Stimulated activated CD8-positive, alpha-beta memory T cell treated with anti-CD3 and anti-CD28 coated beads, Interleukin-12 subunit alpha, Interleukin-12 subunit beta, amount 100 ng/mL, for 24 hours (primary cell): ENCODE results near the gene RASGRF1.
"Not testable (repeated sequence)": the region's sequence is repeated elsewhere in the genome, so short reads cannot be mapped to it uniquely, and the experiment has no call there.

Experiments used
- DNase-seq: peaks from one replicate; pipeline ENCODE4 v3.0.0-alpha.2; 2020; ENCODE audit errors: extremely low read depth

Gene RASGRF1

DNA sequence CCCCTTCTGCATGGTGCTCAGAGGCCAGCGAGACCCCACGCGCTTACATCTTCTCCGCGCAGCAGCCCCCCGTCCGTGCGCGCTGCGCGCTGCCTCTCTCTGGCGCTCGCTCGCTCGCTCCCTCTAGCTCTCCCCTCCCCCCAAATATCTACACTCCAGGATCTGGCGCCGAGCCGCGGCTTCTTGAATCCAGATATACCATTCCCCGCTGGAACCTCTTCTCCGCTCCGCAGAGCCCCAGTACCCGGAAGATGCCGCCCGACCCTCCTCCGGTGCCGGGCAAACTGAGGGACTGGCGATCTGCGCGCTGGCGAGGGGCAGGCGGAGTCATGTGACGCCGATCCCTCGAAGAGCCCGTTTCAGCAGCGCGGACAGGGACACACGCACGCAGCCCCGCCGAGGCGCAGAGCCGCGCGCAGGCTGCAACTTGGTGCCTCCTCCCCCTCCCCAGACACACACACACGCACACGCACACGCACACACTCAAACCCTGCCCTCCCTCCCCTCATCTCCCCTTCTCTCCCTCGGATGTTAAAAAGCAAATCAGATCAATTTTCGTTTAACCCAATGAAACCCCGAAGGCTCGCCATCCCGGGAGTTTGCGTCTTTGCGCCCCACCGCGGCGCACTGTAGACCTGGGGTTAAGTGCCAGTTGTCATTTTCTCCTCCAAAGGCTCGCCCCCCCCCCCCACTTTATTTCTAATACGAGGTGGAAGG lies at the start of gene RASGRF1:
Gene RASGRF1, minus strand, starts transcription at position 294 of the 717 bp plus-strand sequence. Its CDS starts 282 bp downstream, at position 12.
- no peak for DNase-seq

DNA sequence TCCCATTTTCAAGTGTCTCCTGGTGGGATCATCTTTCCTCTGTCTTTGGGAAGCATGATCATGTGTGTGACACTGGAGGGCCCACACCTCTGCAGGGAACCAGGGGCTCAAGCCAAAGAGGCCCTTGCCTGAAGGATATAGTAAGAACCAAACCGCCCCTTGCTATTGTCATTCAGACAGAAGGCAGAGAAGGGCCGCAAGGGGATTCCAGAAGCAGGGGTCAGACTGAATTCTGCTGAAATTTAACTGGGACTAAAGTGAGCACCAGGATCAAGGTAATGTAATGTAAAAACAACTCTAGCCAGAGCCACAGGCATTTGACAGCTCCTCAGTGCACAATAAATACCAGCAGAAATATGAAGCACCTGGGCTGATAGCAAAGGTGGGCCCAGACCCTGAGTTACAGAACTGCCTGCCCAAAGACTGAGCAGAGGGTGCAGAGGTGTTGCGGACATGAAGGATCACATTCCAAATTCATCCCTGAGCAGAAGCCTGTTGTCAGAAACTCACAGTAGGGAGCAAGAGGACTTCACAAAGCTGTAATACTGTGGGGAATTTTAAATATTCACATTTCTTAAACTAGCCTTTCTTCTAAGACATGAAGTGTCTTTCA lies 46.0 kb upstream of the RASGRF1 start:
- DNase-seq = no peak

GRCh38 chr15:79133309-79133708 lies 42.7 kb upstream of the RASGRF1 start:
- DNase-seq = no peak

DNA sequence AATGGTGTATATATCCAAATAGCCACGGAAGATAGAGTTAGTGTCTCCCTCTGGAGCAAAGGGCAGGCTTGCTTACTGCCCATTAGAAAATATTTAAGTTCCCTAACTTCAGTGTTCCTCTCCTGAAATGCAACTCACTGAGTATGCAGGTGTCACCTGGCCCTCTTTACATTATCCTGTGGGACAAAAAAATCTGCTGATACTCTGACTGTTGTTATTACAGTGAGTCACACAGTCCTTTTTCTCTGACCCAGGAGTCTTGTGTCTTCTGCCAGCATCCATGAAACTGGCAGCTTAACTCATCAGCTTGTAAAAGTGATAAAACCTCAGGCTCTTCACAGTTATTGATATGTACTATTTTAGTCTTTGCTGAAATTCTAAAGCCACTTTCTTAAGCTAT lies 42.2 kb upstream of the RASGRF1 start:
- DNase-seq = no peak

- no peak for DNase-seq
Observed at GRCh38 chr15:79132361-79132760, 41.8 kb upstream of the RASGRF1 start.

DNA sequence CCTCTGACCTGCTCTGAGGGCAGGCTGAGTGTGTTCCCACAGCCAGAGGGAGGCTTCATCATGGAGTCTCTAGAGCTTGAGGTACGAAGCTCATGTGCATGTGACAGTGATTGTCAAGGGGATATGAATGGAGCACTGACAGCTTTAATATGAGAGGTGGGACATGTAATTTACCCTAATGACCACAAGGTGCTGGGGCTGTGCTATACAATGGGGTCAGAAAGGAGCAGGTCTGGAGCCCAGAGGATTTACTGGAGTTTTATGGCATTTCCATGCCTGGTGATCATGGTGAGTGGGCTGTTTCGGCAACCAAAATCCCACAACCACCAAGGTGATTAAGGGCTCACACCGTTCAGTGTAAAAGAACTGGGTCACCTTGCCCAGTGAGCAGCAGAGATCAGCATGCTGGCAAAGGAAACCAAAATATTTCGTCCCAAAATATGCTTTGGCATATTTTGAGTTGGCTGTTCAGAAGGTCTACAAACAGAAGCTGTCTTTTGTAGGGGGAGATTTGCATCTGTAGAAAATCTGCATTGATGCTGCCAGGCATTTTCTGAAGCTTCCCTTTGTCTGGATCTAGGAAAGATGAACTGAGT lies 40.1 kb upstream of the RASGRF1 start:
- no peak for DNase-seq

- no peak for DNase-seq
Observed at GRCh38 chr15:79129235-79129634, 38.7 kb upstream of the RASGRF1 start.

GRCh38 chr15:79128556-79128955 lies 38.0 kb upstream of the RASGRF1 start:
- DNase-seq = no peak

- DNase-seq = no peak
Observed at GRCh38 chr15:79124388-79124787, 33.8 kb upstream of the RASGRF1 start.

GRCh38 chr15:79122991-79123390 lies 32.4 kb upstream of the RASGRF1 start:
- no peak for DNase-seq

GRCh38 chr15:79122391-79122790 lies 31.8 kb upstream of the RASGRF1 start:
- no peak for DNase-seq

GRCh38 chr15:79121571-79121970 lies 31.0 kb upstream of the RASGRF1 start:
- no peak for DNase-seq

DNA sequence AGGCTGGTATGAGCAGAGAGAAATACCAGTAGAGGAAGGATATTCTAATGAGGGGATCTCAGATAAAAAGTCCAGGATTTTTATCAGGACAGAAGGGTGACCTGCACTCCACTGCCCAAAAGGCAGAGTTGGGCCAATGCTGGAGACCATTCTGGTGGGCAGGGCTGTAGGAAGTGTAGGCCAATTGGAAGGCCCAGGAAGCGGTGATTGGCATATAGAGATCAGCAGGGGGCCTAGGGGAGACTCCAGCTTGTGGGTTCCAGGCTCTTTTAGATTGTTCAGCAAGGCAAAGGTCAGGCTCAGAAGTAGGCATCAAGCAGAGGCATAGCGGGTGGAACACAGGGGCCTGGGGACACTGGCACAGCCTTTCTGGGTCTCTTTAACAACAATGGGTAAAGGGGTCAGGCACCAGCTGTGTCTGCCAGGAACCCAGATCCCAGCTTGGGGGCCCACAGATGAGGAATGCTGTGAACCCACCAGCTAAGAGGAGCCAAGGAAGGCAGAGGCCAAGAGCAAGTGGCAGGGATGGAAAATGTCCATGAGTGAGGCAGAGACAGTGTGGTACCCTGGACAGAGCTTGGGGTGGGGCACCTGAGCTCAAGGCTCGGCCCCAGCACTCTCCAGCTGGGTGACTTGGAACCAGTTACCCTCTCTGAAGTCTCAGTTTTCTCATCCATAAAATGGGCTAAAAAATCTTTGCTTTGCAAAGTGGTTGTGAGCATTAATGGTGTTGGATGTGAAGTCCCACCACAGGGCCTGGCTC lies 27.0 kb upstream of the RASGRF1 start:
- DNase-seq = no peak

GRCh38 chr15:79116771-79117170 lies 26.2 kb upstream of the RASGRF1 start:
- DNase-seq = no peak

DNA sequence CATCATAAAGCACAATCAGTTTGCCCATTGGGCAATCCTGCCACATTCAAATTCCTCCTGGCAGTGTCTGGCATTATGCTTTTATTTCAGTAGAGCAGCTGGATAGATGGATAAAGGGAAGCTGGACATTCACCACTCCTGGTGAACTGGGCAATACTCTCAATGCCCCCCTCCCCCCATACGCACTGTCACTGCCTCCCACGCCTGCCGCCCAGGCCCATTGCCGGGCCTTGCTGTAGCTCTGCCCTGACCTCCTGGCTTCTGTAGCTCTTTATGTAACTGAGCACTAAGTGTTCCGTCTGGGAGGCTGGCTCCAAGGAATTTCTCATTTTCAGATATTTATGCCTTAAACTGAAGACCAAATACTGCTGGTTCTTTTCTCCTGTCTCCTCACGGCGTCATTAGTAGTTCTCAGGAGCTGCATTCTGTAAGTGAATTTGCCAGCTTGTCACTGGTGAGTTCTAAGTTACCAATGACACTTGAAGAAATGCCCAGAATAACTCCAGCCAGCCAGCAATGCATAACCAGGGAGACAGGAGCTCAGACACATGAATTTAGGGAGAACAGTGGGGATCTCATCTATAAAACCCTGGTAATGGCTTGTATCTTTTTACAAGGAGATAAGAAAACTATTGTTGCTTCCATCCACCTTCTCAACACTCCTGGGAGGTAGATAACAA lies 25.5 kb upstream of the RASGRF1 start:
- no peak for DNase-seq

- no peak for DNase-seq
Observed at GRCh38 chr15:79113831-79114230, 23.3 kb upstream of the RASGRF1 start.

- DNase-seq = not testable (repeated sequence)
Observed at GRCh38 chr15:79111404-79111803, 20.8 kb upstream of the RASGRF1 start.

DNA sequence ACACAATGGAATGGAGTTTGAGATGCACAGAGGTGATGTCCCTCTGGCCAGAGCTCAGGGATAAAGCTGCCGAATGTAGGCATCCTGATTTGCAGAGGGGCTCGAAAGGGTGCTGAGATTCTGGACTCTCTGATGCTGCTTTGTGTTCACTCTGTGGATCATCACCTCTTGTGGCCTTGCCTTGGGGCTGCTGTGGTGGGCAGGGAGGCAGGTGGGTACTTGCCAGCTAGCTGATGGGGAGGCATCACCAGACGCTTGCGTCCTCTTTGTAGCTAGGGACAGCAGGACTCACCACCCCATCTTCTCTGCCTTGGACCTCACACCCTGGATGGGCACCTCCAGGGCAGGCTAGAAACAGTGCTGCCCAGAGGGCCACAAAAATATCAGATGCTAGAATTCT lies 14.6 kb upstream of the RASGRF1 start:
- no peak for DNase-seq

DNA sequence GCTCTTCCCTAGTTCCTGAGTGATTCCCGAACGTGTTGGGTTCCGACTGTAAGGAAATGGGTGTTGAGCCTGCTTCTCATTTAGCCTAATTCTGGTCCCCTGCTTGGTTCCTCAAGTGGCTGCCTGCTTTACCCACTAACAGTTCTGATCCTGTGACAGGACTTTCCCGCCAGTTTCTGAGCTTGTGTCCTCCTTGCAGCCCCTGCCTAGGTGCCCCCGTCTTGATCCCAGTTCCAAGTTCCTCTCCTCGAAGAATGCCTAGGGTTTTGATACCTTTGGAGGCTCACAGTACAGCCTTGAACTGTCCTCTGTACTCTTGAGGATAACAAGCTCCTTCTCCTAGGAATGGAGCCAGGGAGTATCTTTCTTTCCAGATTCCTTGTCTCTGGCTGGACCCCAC lies 12.0 kb upstream of the RASGRF1 start:
- DNase-seq = no peak

DNA sequence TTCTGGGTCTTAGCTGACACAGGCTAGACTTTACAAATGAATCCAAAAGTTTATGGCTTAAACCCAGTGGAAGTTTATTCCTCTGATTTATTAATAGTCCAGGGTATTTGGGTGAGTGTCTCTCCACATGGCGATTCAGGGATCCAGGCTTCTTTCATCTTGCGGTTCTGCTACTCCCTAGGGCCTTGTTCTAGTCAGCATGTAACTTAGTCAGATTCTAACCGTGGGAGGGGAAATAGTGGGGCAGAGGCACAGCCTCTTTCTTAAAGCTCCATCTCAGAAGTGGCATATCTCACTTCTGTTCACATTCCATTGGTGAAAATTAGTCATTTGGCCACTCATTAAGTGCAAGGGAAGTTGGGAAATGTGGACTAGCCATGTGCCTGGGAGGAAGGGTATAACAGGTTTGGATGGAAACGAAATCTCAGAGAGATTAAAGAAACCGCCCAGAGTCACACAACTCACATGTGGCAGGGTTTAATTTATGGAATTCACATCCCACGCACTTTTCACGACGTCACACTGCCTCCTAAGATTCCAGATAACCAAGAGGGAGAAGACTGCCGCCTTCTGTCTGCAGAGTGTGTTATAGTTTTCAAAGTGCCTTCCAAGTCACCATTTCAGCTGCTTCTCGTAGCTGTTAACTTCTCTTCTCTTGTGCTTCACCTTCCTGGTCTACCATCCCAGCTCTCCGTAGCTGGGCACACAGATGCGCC lies 11.4 kb upstream of the RASGRF1 start:
- no peak for DNase-seq

DNA sequence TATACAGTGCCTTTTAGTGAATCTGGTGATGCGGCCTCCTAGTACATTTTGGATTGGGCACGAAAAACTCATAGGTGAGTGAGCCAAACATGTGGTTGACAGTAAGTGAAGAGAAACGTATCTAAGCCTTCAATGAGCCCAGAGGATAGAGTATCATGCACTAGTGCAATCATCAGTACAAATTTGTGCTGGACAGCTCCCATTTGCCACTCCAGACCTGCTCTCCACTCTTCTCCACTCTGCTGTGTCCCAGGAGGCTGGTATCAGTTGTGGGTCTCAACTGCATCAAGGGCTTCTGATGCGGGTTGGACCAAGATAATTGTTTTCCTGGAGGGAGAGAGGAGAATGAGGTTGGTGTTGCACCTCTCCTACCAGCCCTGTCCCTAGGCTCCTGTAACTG lies 9.1 kb upstream of the RASGRF1 start:
- DNase-seq = no peak
